ENCODE measurements around the gene HOXD13.

HOXD13 gene

DNA sequence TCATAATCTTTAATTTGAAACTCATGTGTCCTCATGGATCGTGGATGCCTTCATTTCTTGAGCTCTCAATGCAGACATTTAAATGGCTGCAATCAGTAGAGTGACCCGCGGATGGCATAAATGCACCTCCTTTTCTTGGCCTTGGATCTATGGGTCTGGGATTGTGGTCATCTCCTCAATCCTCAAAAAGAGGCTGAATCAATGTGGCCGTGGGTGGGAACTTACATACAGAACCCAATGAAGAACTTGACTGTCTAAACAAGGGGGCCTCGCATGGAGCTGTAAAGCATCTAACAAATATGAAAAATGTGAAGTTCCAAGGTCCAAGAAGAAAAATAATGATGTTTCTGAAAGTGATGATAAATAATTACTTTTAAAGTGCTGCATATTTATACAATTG, 2.9 kb downstream of the HOXD13 start:
- DNase-seq, result no peak

DNA sequence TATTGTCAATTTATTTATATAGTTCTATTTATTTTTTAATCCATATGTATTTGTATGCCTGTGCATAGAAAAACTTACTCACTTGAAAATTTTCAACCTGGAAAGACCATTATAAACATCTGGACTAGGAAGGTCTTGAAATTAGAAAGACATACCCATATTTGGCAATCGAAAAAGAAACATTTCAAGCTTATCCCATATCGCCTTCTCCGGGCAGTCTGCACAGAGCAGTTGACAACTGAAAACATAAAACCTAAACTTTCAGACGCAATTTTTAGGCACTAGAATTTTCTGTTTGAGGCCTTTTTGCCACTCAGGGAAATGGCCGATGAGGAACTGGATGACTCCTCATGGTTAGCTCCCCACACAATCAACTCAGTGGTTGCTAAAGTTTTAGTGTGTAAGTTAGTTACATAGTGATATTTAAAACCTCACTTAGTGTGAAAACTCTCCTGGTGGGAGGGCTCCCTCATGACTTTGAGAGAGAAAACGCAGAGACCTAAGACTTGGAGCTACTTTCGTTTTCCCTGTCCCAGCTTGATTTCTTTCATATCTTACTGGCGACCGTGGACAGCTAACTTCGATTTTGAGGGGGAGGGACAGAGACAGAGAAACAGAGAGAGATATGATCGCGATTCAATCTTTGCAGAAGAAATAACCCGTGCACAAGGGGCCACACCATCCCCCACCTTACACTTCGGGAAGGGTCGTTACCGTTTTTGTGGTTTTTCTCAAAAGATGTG, 3.9 kb downstream of the HOXD13 start:
- no peak for DNase-seq

DNA sequence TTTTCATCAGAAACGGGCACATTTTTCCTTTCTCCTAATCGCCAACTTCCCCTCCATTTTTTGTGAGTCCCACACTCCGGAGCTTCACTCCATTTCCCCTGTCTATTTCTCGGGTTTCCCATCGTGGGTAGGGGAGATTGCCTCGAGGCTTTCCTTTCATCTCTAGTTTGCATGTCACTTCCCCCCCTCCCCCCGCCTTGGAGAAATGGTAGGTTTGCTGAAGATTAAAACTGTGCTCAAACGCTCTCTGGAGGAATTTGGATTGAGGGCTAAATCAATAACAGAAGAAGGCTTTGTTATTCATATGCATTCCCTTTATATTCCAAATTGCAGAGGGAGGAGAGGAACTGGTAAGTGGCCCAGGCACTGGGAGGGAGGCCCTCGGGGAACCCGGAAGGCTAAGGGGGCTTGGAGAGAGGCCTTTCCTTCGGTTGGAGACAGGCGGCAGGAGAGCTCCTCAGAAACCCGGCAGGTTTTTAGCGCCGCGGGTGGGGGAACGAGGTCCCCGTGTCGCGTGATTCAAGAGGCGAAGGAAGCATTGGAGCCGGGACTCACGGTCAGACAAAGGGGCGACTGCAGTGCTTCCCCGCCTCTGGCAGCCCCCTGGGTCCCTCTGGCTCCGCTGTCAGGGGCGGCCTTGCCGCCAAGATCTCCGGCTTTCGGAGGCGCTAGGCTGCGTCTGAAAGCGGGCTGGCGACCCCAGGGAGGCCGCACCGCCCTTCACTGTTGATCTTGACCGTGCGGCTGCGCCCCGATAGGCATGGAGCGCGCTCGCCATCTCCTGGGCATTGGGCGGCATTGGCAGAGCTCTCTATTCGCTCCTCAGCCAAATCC, 4.7 kb downstream of the HOXD13 start:
- peak; percentile 76 for DNase-seq

DNA sequence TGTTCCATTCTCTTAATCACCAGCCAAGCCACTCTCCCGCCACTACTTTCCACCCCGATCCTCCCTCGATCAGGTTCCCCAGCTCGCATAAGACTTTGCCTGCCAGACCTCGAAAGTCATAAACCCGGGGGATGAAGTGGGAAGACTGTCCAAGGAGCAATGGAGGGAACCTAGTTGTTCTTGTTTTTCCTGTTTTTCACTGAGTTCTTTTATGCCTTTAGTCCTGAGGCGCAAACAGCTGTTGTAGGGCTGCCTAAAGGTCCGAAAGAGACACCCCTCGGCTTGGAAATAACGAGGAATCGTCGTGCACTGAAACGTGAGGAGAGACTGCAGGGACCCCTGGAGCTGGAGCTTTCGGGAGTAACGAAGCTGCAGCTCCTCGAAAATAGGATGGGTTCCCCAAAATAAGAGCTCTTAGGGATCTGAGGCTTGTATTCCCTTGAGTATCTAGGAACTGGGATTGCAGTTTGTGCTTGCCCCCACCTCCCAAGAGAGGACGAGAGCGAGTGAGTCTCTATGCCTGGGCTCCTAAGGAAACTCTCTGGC, 5.4 kb downstream of the HOXD13 start:
- DNase-seq, result no peak

- no peak for DNase-seq
Observed at GRCh38 chr2:176098366-176099158, 6.0 kb downstream of the HOXD13 start.

- peak; percentile 22 for DNase-seq
Observed at GRCh38 chr2:176099159-176099727, 6.7 kb downstream of the HOXD13 start.

DNA sequence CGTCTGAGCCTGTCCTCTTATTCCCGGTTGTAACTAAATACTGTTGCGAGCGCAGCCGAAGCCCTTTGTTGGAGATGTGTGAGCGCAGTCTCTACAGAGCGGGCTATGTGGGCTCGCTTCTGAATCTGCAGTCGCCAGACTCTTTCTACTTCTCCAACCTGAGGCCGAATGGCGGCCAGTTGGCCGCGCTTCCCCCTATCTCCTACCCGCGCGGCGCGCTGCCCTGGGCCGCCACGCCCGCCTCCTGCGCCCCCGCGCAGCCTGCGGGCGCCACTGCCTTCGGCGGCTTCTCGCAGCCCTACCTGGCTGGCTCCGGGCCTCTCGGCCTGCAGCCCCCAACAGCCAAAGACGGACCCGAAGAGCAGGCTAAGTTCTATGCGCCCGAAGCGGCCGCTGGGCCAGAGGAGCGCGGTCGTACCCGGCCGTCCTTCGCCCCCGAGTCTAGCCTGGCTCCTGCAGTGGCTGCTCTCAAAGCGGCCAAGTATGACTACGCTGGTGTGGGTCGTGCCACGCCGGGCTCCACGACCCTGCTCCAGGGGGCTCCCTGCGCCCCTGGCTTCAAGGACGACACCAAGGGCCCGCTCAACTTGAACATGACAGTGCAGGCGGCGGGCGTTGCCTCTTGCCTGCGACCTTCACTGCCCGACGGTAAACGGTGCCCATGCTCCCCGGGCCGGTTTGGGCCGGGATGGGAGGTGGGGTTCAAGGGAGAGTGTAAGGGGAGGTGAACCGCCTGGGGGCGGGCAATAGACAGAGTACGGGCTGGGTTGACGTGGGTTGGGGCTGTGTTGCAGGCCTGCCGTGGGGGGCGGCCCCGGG, 7.4 kb downstream of the HOXD13 start, which contains the start of gene HOXD12:
Gene HOXD12, plus strand, starts transcription at position 68 of the 819 bp plus-strand sequence. Its CDS starts 7 bp downstream, at position 75.
- DNase-seq, result peak; percentile 22

DNA sequence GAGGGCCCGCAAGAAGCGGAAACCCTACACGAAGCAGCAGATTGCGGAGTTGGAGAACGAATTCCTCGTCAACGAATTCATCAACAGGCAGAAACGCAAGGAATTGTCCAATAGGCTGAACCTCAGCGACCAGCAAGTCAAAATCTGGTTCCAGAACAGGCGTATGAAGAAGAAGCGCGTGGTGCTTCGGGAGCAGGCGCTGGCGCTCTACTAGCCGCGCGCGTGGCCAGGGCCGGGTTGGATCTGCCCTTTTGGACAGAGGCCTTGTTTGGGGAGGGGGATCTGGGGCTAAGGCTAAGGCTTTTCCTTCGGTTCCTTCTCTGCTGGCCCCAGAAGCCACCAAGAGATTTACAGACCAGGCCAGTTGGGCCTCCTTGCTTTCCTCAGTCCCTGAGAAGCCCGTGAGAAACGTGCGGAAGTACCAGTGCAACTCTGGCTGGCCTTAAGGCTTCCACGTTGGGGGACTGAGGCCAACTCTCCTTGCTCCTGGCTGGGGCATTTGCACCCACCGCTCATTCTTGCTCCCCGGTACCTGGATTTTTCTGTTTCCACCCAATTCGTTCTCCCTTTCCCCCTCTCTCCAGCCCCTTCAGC, 8.1 kb downstream of the HOXD13 start:
- DNase-seq, result no peak

GRCh38 chr2:176101216-176101830, 8.8 kb downstream of the HOXD13 start:
- no peak for DNase-seq

GRCh38 chr2:176101842-176102241, 9.3 kb downstream of the HOXD13 start:
- no peak for DNase-seq

DNA sequence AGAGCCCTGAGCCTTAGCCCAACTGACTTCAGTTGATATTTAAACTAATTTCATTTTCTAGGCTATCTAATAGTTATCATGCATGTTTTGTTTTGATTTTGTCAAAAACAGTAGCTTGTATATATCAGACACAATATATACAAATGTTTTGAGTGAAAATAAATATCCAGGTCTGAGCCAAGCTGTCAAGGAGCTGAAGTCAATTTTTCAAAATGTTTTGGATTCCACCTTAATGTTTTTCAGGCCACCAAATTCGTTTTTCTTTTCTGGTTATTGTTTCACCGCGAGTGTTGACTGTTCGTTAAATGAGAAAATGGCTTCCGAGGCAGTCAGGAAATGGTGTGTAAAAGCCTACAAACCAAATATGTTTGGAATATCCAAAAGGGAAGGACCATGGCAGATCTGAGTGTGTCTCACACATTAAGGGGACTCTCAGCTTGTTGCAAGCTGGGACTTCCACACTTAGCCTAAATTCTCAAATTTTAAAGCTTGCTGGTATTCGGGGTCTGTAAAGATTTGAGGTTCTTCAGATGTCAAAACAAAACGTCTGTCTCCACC, 9.9 kb downstream of the HOXD13 start:
- no peak for DNase-seq

- no peak for DNase-seq
Observed at GRCh38 chr2:176103194-176103593, 10.7 kb downstream of the HOXD13 start.

- no peak for DNase-seq
Observed at GRCh38 chr2:176103742-176104315, 11.3 kb downstream of the HOXD13 start.

DNA sequence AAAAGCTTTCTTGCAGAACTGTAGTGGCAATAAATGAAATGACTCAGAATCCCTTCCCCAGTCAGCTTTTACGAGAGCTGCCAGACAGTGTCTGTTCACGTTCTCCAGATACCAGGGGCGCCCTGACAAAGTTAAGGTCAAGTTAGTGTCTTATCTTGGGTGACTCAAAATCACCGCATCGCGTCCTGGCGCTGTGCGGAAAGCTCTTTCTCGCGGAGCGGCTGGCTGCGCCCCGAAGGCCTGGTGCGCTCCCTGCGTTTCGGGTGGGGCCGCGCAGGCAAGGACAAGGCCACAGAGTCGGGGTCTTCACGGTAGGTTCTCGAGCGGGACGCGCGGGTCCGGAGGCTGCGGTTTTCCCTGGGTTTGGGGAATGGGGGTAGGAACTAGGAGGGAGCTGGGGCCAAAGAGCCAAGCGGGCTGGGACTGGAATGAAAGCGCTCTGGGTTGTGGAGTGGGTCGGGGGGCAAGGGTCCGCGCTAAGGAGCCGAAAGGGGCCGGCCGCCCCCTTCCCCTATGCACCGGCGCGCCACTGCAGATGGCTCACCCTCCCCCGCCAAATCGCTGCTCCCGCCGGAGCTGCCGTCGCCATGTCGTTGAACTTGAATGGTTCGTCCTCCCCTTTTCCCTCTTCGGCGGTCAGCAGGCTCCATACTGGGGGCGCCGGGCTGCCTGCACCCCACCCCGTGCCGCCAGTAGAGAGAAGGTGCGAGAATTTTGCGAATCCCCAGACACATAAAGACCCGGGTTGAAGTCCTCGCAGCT, 12.0 kb downstream of the HOXD13 start:
- DNase-seq, result no peak

GRCh38 chr2:176105078-176105729, 12.7 kb downstream of the HOXD13 start:
- DNase-seq, result no peak

DNA sequence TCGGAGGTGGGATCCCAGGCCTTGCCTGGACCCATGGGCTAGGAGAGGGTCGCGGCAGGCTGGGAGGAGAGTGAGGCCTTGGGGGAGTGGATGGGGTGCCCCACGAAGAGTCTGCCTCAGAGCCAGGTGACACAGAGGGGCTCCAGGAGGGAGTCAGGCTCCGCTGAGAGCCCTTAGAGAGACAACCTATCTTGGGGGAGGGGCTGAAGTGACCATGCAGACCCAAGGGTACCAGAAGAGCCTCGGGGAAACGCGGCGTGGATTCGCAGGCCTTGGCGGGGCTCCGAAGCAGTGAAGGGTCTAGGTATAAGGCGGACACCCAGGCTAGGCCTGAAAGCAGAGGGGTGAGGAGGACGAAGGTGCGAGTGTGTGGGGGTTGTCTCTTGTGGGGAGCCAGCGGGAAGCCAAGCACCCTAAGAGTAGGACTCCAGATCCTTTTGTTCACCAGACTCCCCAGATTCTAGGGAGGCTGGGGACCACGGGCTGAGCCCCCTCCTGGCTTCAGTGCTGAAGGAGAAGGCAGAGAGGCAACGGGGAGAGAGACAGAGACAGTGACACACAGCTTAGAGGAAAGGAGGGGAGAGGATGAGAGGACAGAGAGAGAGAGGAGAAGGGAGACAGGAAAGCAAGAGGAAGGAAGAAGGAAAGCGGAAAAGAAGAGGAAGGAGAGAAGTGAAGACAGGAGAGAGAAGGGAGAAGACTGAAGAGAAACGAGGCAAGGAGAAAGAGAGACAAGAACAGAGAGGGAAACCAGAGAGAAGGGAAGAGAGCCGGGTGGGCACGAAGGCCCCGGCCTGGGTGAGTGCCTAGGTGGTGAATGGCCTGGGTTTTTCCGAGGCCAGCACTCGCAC, 13.4 kb downstream of the HOXD13 start:
- no peak for DNase-seq

Data from stimulated activated CD8-positive, alpha-beta memory T cell treated with anti-CD3 and anti-CD28 coated beads, Interleukin-4, amount 100 ng/mL, for 48 hours (primary cell).